ENCODE data around the gene NANP. TPM values are rescaled to one million over a fixed set of nuclear protein-coding genes. Genes with fewer than 3 reads are reported as not detected.
"Not testable (repeated sequence)": the region's sequence is repeated elsewhere in the genome, so short reads cannot be mapped to it uniquely, and the experiment has no call there.

NANP gene
- total RNA-seq, 2 experiments from 2014 or later: 5.0 to 5.3 TPM

DNA sequence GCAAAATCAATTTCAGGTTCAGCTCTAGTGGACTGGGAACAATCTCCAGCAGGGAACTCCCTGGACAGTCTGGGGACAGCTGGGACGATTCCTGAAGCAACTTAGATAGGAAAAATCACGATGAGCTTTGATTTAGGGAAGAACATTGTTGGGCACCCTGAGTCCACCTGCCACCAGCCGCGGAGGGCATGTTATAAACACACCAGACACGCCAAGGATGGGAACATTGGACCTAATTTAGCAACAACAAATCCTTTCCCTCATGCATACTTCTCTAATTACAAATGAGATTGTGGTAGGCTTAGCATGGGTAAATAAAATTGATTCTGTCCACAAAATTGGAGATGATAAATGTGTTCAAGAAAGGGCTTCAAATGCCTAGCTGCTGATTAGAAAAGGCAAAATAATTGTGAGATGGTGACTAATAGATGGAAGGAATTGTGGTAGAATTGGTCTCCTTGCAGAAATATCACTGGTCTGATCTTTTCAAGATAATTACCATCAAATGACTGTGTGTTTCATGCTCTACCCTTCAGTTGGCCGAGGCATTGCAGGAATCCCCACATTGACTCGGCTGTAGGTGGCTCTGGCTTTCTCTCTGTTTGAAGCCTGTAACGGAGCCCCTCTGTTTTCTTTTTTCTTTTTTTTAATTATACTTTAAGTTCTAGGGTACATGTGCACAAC lies 6.1 kb upstream of the NANP start:
- Mint-ChIP-seq H3K4me3 (no peak overlapping the region), H3K27me3 (no peaks in the 10 kb centered on the region), H3K27ac (no peak overlapping the region), H3K36me3 (peaks cover 29% of the 10 kb centered on the region), H3K9me3 (peaks cover 27% of the 10 kb centered on the region), H3K4me1 (no peaks in the 10 kb centered on the region)
- DNase-seq (no peak), ATAC-seq (ENCODE audit: low read depth) (no peak)
- POLR2A ChIA-PET: no interaction called here

DNA sequence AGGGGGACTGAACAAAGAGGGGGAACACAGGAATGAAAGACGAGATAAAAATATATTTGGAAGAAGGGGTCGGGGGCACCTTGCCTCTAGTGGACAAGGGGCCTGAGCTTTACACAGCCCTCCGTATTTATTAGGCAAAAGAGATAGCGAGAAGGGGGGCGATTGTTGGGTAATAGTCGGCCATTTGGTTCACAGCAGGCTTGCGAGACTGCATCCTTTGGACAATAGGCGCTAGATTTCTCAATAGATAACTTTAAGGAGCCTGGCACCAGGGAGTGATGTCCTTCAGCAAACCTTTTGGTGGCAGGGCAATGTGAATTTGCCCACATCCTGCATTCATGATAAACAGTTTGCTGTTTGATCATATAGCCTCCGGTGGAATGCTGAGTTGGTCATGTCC lies 3.0 kb upstream of the NANP start:
- no peak overlapping the region for H3K4me3 Mint-ChIP-seq
- peaks cover 18% of the 10 kb centered on the region for H3K4me1 Mint-ChIP-seq
- ATAC-seq (ENCODE audit: low read depth) (no peak), DNase-seq (no peak)
- peaks cover 21% of the 10 kb centered on the region for H3K9me3 Mint-ChIP-seq
- H3K27me3 Mint-ChIP-seq: no peaks in the 10 kb centered on the region
- peaks cover 12% of the 10 kb centered on the region for H3K36me3 Mint-ChIP-seq
- no peak overlapping the region for H3K27ac Mint-ChIP-seq
- POLR2A ChIA-PET: no interaction called here

DNA sequence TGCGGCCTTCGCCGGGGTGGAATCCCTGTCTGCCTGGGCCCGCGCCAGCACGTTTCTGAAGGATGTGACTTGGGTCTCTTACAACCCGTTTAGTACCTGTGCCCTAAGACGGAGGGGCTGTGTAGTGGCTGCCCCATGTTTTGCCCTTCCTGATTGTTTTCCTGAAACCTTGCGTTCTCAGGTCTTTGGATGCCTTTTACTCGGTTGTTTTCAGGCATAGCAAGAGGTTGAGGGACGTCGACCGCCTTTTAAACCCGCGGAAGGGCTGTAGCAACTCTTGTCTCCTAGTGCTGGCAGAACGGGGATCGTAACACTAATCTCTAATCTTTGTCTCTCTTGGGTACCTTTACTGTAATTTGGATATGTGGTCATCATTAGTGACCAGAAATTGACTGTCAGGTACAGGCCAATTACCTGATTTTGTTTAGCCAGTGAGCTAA lies 706 bp upstream of the NANP start:
- Mint-ChIP-seq H3K4me1 (peaks cover 23% of the 10 kb centered on the region), H3K27ac (peak overlapping the region; percentile 96), H3K27me3 (no peaks in the 10 kb centered on the region), H3K4me3 (peak overlapping the region; percentile 93), H3K36me3 (peaks cover 16% of the 10 kb centered on the region), H3K9me3 (peaks cover 13% of the 10 kb centered on the region)
- no peak for ATAC-seq (ENCODE audit: low read depth)
- no peak for DNase-seq
- POLR2A ChIA-PET: no interaction called here

GRCh38 chr20:25623225-25623735 lies 534 bp downstream of the NANP start:
- Mint-ChIP-seq H3K4me3 (peak overlapping the region; percentile 93), H3K27ac (peak overlapping the region; percentile 96), H3K36me3 (peaks cover 15% of the 10 kb centered on the region), H3K9me3 (peaks cover 10% of the 10 kb centered on the region), H3K4me1 (peaks cover 25% of the 10 kb centered on the region), H3K27me3 (no peaks in the 10 kb centered on the region)
- DNase-seq: no peak
- POLR2A ChIA-PET: no interaction called here
- ATAC-seq (ENCODE audit: low read depth): no peak

- DNase-seq: no peak
- POLR2A ChIA-PET: no interaction called here
- Mint-ChIP-seq H3K36me3 (peaks cover 10% of the 10 kb centered on the region), H3K9me3 (peaks cover 7% of the 10 kb centered on the region), H3K4me1 (peaks cover 30% of the 10 kb centered on the region), H3K27me3 (no peaks in the 10 kb centered on the region), H3K27ac (peak overlapping the region; percentile 96), H3K4me3 (peak overlapping the region; percentile 93)
- no peak for ATAC-seq (ENCODE audit: low read depth)
These were observed 1.2 kb downstream of the NANP start for GRCh38 chr20:25622450-25623224.

- POLR2A ChIA-PET: no interaction called here
- H3K4me1 Mint-ChIP-seq: peaks cover 30% of the 10 kb centered on the region
- peaks cover 7% of the 10 kb centered on the region for H3K9me3 Mint-ChIP-seq
- peak overlapping the region; percentile 93 for H3K4me3 Mint-ChIP-seq
- DNase-seq: no peak
- H3K27me3 Mint-ChIP-seq: no peaks in the 10 kb centered on the region
- H3K36me3 Mint-ChIP-seq: peaks cover 10% of the 10 kb centered on the region
- ATAC-seq (ENCODE audit: low read depth): no peak
- H3K27ac Mint-ChIP-seq: no peak overlapping the region
These were observed 1.8 kb downstream of the NANP start for GRCh38 chr20:25622049-25622448.

DNA sequence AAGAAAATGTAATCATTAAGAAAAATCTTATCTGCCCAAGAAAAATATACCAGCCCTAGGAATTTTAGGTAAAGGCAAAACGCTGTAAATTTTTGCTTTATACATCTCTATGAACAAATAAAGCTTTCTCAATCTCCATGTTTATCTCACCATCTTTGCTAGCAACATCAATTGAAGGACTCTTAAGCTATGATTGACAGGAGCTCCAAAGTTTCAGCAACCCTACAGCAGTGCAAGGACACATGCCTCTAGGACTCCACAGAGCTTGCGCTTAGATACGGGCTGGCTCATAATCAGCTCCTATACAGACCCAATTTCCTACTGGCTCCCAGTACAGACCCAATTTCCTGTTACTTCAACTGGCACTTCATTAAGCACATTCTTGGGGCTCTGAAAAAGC lies 4.3 kb downstream of the NANP start:
- ATAC-seq (ENCODE audit: low read depth) (no peak), DNase-seq (no peak)
- Mint-ChIP-seq H3K27me3 (no peaks in the 10 kb centered on the region), H3K9me3 (no peaks in the 10 kb centered on the region), H3K27ac (no peak overlapping the region), H3K4me1 (peaks cover 28% of the 10 kb centered on the region), H3K4me3 (no peak overlapping the region), H3K36me3 (peaks cover 14% of the 10 kb centered on the region)
- POLR2A ChIA-PET: interaction anchor here (0.7 kb wide), 1 partner anchor 49 kb away, joined by 3 read pairs; no protein-coding TSS in a partner anchor

- no peak for ATAC-seq (ENCODE audit: low read depth)
- peaks cover 9% of the 10 kb centered on the region for H3K36me3 Mint-ChIP-seq
- POLR2A ChIA-PET: no interaction called here
- peaks cover 1% of the 10 kb centered on the region for H3K4me1 Mint-ChIP-seq
- H3K4me3 Mint-ChIP-seq: no peak overlapping the region
- H3K9me3 Mint-ChIP-seq: no peaks in the 10 kb centered on the region
- no peak for DNase-seq
- H3K27me3 Mint-ChIP-seq: no peaks in the 10 kb centered on the region
- no peak overlapping the region for H3K27ac Mint-ChIP-seq
These were observed 15.0 kb downstream of the NANP start for GRCh38 chr20:25608774-25609173.

DNA sequence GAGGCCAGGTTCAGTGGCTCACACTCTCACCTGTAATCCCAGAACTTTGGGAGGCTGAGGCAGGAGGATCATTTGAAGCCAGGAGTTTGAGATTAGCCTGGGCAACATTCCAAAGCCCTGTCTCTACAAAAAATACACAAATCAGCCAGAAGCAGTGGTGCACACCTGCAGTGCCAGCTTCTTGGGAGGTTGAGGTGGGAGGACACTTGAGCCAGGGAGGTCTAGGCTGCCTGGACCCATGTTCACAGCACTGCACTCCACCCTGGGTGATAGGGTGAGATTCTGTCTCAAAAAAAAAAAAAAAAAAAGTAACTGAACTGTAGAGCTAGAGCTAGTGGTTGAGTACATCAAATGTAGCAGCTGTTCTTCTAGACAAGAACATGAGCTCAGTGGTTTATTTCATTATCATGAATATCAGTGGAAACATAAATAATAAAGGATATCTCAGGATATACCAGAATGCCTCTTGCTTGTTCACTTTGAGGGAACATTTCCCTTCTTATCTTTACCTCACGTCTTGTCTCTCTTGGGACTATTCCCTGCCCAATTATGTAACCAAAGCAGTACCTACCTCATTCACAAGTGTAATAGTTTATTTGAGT lies 17.6 kb downstream of the NANP start:
- Mint-ChIP-seq H3K9me3 (peaks cover 8% of the 10 kb centered on the region), H3K27ac (no peak overlapping the region), H3K4me3 (no peak overlapping the region), H3K27me3 (no peaks in the 10 kb centered on the region), H3K36me3 (peaks cover 4% of the 10 kb centered on the region), H3K4me1 (peaks cover 1% of the 10 kb centered on the region)
- DNase-seq (no peak), ATAC-seq (ENCODE audit: low read depth) (no peak)
- POLR2A ChIA-PET: no interaction called here

DNA sequence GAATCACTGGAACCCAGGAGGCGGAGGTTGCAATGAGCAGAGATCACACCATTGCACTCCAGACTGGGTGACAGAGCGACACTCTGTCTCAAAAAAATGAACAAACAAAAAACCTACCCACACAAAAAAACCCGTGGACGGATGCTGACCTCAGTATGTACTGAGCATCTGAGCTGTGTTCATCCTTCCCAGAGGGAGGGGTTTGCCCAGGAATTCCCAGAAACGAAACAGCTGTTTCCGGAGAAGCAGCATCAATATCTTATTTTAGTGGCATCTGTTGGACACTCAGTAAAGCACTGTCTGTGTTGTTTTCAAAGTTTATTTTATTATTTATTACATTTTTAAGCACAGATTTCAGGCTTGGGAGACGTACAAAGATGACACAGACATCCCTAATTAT lies 18.7 kb downstream of the NANP start:
- Mint-ChIP-seq H3K27ac (no peak overlapping the region), H3K4me1 (peaks cover 1% of the 10 kb centered on the region), H3K36me3 (peaks cover 4% of the 10 kb centered on the region), H3K4me3 (no peak overlapping the region), H3K27me3 (no peaks in the 10 kb centered on the region), H3K9me3 (peaks cover 8% of the 10 kb centered on the region)
- ATAC-seq (ENCODE audit: low read depth) (no peak), DNase-seq (no peak)
- POLR2A ChIA-PET: no interaction called here

- Mint-ChIP-seq H3K9me3 (peaks cover 8% of the 10 kb centered on the region), H3K27me3 (no peaks in the 10 kb centered on the region), H3K36me3 (peaks cover 4% of the 10 kb centered on the region), H3K4me1 (peaks cover 1% of the 10 kb centered on the region), H3K4me3 (no peak overlapping the region), H3K27ac (no peak overlapping the region)
- POLR2A ChIA-PET: no interaction called here
- DNase-seq: no peak
- ATAC-seq (ENCODE audit: low read depth): no peak
These were observed 19.2 kb downstream of the NANP start for GRCh38 chr20:25604611-25605010.

DNA sequence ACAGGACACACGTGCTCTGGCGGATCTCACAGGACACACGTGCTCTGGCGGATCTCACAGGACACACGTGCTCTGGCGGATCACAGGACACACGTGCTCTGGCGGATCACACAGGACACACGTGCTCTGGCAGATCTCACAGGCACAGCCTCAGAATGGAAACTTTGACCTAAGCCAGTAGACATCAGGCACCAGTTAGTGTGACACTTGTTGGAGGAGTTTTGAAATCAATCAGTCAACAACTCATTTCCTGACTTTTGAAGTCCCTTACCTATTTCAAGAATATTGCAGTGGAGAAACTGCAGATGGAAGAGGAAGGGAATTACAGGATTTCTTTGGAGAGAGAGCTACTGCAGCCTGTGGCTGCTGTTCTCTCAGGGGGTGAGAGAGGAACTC lies 20.9 kb downstream of the NANP start:
- H3K9me3 Mint-ChIP-seq; H3K4me1 Mint-ChIP-seq; ATAC-seq (ENCODE audit: low read depth); H3K4me3 Mint-ChIP-seq; H3K27ac Mint-ChIP-seq; DNase-seq; POLR2A ChIA-PET; H3K27me3 Mint-ChIP-seq; H3K36me3 Mint-ChIP-seq: not testable (repeated sequence)

DNA sequence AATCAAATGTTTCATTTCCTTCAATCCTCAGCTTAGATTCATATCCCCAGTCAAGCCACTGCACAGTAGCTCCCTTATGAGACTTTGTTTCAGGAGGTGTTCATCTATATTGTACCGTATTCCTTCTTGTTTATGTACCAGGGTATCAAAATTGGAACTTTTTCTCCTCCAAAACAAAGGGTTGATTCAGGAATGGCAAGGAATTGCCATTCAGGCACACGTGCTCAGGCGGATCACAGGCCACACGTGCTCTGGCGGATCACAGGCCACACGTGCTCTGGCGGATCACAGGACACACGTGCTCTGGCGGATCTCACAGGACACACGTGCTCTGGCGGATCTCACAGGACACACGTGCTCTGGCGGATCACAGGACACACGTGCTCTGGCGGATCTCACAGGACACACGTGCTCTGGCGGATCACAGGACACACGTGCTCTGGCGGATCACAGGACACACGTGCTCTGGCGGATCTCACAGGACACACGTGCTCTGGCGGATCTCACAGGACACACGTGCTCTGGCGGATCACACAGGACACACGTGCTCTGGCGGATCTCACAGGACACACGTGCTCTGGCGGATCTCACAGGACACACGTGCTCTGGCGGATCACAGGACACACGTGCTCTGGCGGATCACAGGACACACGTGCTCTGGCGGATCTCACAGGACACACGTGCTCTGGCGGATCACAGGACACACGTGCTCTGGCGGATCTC lies 21.5 kb downstream of the NANP start:
- H3K27me3 Mint-ChIP-seq; H3K4me3 Mint-ChIP-seq; H3K4me1 Mint-ChIP-seq; POLR2A ChIA-PET; DNase-seq; ATAC-seq (ENCODE audit: low read depth); H3K27ac Mint-ChIP-seq; H3K36me3 Mint-ChIP-seq; H3K9me3 Mint-ChIP-seq: not testable (repeated sequence)
